ENCODE data around the gene ZBTB7C. TPM values are rescaled to one million over a fixed set of nuclear protein-coding genes. Genes with fewer than 3 reads are reported as not detected.

The ZBTB7C gene
- total and polyA plus RNA-seq, 2 of the 4 experiments (the other 2 are of a cell fraction): not detected

DNA sequence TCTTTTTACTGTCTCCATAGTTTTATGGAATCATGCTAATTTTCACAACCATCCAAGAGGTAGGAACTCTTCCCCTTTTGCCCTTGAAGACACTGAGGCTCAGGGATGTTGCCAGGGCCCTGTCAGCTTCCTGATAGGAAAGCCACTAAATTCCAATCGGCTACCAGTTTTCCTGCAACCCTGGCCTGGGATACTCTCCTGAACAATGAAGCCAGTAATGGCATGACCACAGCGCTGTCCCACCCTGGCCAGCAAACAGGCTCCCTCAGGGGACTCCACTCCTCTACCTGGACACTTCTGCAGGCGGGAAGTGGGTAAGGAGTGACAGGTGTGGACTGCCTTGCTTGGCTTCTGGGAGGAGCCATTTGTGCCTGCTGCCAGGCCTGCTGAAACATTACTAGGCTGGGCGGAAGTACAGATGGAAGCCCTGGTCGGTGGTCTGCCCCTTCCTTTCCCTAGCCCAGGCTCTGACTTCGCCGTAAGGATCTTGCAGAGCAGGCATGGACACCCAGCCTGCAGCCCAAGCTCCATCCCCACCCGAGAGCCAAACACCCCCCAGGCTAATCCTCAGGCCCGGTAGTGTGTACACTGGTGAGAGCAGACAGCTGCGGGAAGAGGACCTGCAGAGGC, 400.0 kb downstream of the ZBTB7C start:
- no peak overlapping the region for H2BK15ac ChIP-seq (ENCODE audit: low read depth, low read length)
- no peak overlapping the region for H4K91ac ChIP-seq (ENCODE audit: insufficient read depth, low read depth, low read length)
- H3K23ac ChIP-seq (ENCODE audit: low read depth, low read length): no peak overlapping the region
- H3K27ac ChIP-seq (ENCODE audit: insufficient read depth, low read length): no peak overlapping the region
- in situ Hi-C loops (cut with MboI; ENCODE audit: low sequenced_read_pairs): no loop called here
- H3K27me3 ChIP-seq (ENCODE audit: control insufficient read depth, insufficient read depth, low read length): peaks cover 31% of the 10 kb centered on the region
- ChIA-PET POLR2A (ENCODE audit: unreplicated experiment) (no interaction called here), CTCF (no interaction called here)
- H2BK5ac ChIP-seq (ENCODE audit: low read depth, low read length, poor library complexity, severe bottlenecking): no peak overlapping the region
- no peak overlapping the region for H3K9ac ChIP-seq (ENCODE audit: low read depth, low read length)
- H3K4me3 ChIP-seq (ENCODE audit: insufficient read depth, low read depth, low read length): no peak overlapping the region
- intact Hi-C loops (cut with micrococcal nuclease): no loop called here
- H2AK9ac ChIP-seq (replicated peaks; ENCODE audit: low read depth, low read length, poor library complexity): no peak overlapping the region
- dilution Hi-C loops (cut with HindIII; ENCODE audit: low sequenced_read_pairs, unreplicated experiment): no loop called here
- no peaks in the 10 kb centered on the region for H3K36me3 ChIP-seq (ENCODE audit: control insufficient read depth, insufficient read depth, low read length)
- H3K4ac ChIP-seq (ENCODE audit: low read depth, low read length): no peak overlapping the region
- no peak overlapping the region for H2BK120ac ChIP-seq (ENCODE audit: low read depth, low read length)
- H3K18ac ChIP-seq (ENCODE audit: low read depth, low read length): no peak overlapping the region
- H3K9me1 ChIP-seq (ENCODE audit: insufficient read depth, low read length): 0 out of 2 replicates have a peak, but pooled peaks cover 2% of the 10 kb centered on the region
- no peak overlapping the region for H2AK5ac ChIP-seq (ENCODE audit: low read depth, low read length)
- H3K9me3 ChIP-seq (ENCODE audit: control insufficient read depth, insufficient read depth, low read length): no peaks in the 10 kb centered on the region
- H3K4me1 ChIP-seq (ENCODE audit: control insufficient read depth, insufficient read depth, low read length): no peaks in the 10 kb centered on the region
- H2AFZ ChIP-seq (replicated peaks; ENCODE audit: low read length, poor library complexity): no peak overlapping the region
- ATAC-seq (ENCODE audit: low read depth): no peak
- H4K5ac ChIP-seq (ENCODE audit: low read depth, low read length): no peak overlapping the region
- WGBS, 2 experiments (ENCODE audit: extremely low coverage in 2 of 2, insufficient read length in 1 of 2): no CpG with 5 or more reads among the region's 10 CpGs
- H2BK20ac ChIP-seq (ENCODE audit: low read depth, low read length): no peak overlapping the region
- BruUV-seq (replicated peaks): no TSS peak
- TF ChIP-seq, protein P1, sequence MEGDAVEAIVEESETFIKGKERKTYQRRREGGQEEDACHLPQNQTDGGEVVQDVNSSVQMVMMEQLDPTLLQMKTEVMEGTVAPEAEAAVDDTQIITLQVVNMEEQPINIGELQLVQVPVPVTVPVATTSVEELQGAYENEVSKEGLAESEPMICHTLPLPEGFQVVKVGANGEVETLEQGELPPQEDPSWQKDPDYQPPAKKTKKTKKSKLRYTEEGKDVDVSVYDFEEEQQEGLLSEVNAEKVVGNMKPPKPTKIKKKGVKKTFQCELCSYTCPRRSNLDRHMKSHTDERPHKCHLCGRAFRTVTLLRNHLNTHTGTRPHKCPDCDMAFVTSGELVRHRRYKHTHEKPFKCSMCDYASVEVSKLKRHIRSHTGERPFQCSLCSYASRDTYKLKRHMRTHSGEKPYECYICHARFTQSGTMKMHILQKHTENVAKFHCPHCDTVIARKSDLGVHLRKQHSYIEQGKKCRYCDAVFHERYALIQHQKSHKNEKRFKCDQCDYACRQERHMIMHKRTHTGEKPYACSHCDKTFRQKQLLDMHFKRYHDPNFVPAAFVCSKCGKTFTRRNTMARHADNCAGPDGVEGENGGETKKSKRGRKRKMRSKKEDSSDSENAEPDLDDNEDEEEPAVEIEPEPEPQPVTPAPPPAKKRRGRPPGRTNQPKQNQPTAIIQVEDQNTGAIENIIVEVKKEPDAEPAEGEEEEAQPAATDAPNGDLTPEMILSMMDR (conservative IDR thresholded peaks at IDR 0.05; ENCODE audit: low read depth, low read length): no peak
- TF ChIP-seq MAFK (IDR thresholded peaks at IDR 0.05; ENCODE audit: low read depth, low read length): no peak
- no peak for TF ChIP-seq POLR2A (IDR thresholded peaks at IDR 0.05; ENCODE audit: low read depth, low read length)
- no peak overlapping the region for H3K14ac ChIP-seq (replicated peaks; ENCODE audit: low read depth, low read length)
- DNase-seq: no peak
- H4K8ac ChIP-seq (ENCODE audit: low read depth in 2 of 2, low read length in 2 of 2): no peak overlapping the region
- no peak overlapping the region for H3K4me2 ChIP-seq (ENCODE audit: low read depth, low read length)
- H3K79me1 ChIP-seq (ENCODE audit: low read depth in 1 of 2, low read length in 2 of 2): no peaks in the 10 kb centered on the region
- no peak overlapping the region for H3K56ac ChIP-seq (ENCODE audit: extremely low read depth, insufficient read depth, low read length)
- no peaks in the 10 kb centered on the region for H4K20me1 ChIP-seq (ENCODE audit: insufficient read depth, low read length)
